Metanephros (tissue), 1 donor: ENCODE measurements around the gene ARMH2. TPM values are rescaled to one million over a fixed set of nuclear protein-coding genes. Genes with fewer than 3 reads are reported as not detected.

Experiments used
- total RNA-seq: library from RNA; depleted of rRNA; stranded (reverse); fragments of >200 nt; gene quantifications from one replicate; pipeline ENCODE4 v1.2.3, GENCODE V29; 2014

The ARMH2 gene
- not detected for total RNA-seq

DNA sequence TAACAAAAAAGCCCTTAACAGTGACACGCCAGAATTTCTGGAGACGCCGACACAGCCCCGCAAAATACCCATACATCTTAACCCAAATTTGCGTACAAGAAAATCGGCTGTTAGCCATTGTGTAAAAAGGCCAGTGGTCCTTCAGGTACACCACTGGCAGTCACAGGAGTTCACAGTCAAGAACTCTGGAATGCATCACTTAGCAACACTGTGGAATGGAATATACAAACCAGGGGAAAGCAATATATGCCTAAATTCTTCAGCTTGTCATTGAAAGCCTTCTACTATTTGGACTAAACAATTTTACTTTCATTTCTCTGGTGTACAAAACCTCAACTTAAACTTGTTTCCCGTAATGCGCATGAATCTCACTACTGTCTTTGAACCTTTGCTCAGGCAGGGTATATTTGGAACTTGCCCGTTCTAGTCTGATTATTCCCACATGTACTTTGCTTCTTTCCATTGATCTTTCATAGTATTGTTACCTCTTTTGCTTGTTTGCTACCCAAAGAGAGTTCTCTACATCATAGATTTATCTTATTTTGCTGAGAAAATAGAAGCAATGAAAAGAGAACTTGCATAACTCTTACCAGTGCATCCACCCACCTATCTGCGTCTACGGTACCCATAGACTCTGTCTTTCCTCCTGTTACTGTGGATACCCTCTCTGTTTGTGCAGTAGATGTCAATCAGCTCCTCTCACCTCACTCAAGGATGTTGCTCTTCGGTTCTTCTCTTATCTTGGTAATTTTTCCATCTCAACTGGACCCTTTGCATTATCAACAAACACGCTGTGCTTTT is at the start of gene ARMH2:
ARMH2 (minus strand) TSS at position 178 of the 801 bp plus-strand sequence; CDS start at position 118, 60 bp downstream.

DNA sequence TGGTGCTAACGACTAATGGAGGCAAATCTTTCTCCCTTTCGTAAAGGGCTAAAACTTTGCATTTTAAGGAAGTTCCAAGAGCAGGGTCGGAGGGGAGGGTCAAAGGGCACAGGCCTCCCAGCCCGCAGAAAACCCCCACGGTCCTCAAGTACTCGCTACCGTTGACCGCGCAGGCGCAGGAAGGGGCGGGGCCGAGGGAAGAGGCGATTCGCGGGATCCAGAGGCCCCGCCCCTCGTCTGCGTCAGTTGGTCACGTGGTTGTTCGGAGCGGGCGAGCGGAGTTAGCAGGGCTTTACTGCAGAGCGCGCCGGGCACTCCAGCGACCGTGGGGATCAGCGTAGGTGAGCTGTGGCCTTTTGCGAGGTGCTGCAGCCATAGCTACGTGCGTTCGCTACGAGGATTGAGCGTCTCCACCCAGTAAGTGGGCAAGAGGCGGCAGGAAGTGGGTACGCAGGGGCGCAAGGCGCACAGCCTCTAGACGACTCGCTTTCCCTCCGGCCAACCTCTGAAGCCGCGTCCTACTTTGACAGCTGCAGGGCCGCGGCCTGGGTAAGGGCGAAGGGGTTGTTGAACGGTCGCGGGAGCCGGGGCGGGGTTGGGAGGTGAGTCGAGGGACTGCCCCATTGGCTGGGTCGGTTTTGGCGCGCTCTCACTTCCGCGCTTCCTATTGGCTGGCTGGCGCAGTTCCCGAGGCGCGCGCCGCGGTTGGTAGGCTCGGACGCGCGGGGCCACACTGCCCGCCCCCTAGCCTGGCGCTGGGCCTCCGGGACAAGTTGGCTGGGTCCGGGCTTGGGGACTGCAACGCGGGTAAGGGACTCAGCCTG is 23.8 kb downstream of the ARMH2 start, which contains the start of gene GMNN:
GMNN (plus strand) TSS at position 242 of the 824 bp plus-strand sequence. CDS start 2,310 bp downstream, outside the sequence.

Other genes starting within 250 kb of the ARMH2 start
- 0.29 TPM for gene KIAA0319, start 152.7 kb downstream of the ARMH2 start, total RNA-seq
- gene TDP2, start 132.0 kb downstream of the ARMH2 start, total RNA-seq: 38.9 TPM
- 7.5 TPM for gene ACOT13, start 131.8 kb downstream of the ARMH2 start, total RNA-seq
- 78.2 TPM for gene C6orf62, start 79.8 kb downstream of the ARMH2 start, total RNA-seq
- 31.7 TPM for gene GMNN, start 24.0 kb downstream of the ARMH2 start, total RNA-seq
- gene RIPOR2, start 137.0 kb upstream of the ARMH2 start, total RNA-seq: 18.2 TPM